ENCODE measurements around the gene POPDC2. TPM values are rescaled to one million over a fixed set of nuclear protein-coding genes. Genes with fewer than 3 reads are reported as not detected.
A peak's percentile ranks its signal among the peaks of the same experiment; 100 is the strongest.

Gene POPDC2
- total and polyA plus RNA-seq, 10 of the 15 experiments (the other 5 are each of a cell fraction or from before 2014, with no cell fraction given) = 1.8 to 12.7 (median 3.5) TPM

- TF ChIP-seq SREBF2 (IDR thresholded peaks at IDR 0.05; ENCODE audit: low read length) = no peak
- TF ChIP-seq, protein P1, sequence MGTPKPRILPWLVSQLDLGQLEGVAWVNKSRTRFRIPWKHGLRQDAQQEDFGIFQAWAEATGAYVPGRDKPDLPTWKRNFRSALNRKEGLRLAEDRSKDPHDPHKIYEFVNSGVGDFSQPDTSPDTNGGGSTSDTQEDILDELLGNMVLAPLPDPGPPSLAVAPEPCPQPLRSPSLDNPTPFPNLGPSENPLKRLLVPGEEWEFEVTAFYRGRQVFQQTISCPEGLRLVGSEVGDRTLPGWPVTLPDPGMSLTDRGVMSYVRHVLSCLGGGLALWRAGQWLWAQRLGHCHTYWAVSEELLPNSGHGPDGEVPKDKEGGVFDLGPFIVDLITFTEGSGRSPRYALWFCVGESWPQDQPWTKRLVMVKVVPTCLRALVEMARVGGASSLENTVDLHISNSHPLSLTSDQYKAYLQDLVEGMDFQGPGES (IDR thresholded peaks at IDR 0.05) = no peak
- no peak for TF ChIP-seq EZH2 (IDR thresholded peaks at IDR 0.05; ENCODE audit: borderline replicate concordance, control insufficient read depth, low read depth, low read length)
- TF ChIP-seq PRDM15 (CRISPR knock-in tag; IDR thresholded peaks at IDR 0.05) = no peak
- TF ChIP-seq ESRRA (IDR thresholded peaks at IDR 0.05; ENCODE audit: low read length) = no peak
- no peak for TF ChIP-seq CEBPB (IDR thresholded peaks at IDR 0.05; ENCODE audit: borderline replicate concordance in 1 of 2, low read depth in 2 of 2, low read length in 2 of 2)
- TF ChIP-seq EED (IDR thresholded peaks at IDR 0.05; ENCODE audit: low read depth) = peak; percentile 74
- TF ChIP-seq, protein P2, sequence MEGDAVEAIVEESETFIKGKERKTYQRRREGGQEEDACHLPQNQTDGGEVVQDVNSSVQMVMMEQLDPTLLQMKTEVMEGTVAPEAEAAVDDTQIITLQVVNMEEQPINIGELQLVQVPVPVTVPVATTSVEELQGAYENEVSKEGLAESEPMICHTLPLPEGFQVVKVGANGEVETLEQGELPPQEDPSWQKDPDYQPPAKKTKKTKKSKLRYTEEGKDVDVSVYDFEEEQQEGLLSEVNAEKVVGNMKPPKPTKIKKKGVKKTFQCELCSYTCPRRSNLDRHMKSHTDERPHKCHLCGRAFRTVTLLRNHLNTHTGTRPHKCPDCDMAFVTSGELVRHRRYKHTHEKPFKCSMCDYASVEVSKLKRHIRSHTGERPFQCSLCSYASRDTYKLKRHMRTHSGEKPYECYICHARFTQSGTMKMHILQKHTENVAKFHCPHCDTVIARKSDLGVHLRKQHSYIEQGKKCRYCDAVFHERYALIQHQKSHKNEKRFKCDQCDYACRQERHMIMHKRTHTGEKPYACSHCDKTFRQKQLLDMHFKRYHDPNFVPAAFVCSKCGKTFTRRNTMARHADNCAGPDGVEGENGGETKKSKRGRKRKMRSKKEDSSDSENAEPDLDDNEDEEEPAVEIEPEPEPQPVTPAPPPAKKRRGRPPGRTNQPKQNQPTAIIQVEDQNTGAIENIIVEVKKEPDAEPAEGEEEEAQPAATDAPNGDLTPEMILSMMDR (IDR thresholded peaks at IDR 0.05 in 2 of 3, conservative IDR thresholded peaks at IDR 0.05 in 1 of 3; ENCODE audit: control insufficient read depth in 2 of 3, extremely low read depth in 1 of 3, insufficient read depth in 1 of 3, low read depth in 3 of 3, low read length in 3 of 3) = no peak
- no peak for TF ChIP-seq NRF1 (conservative IDR thresholded peaks at IDR 0.05; ENCODE audit: low read depth, low read length)
- TF ChIP-seq WRNIP1 (IDR thresholded peaks at IDR 0.05; ENCODE audit: borderline replicate concordance, low read depth, low read length) = 0 out of 2 replicates have a peak, but pooled peaks have one; percentile 30
- no peak for TF ChIP-seq MAX (IDR thresholded peaks at IDR 0.05; ENCODE audit: low read depth, low read length)
- TF ChIP-seq STAT3 (IDR thresholded peaks at IDR 0.05; ENCODE audit: low read depth, low read length) = no peak
- TF ChIP-seq, protein P3, sequence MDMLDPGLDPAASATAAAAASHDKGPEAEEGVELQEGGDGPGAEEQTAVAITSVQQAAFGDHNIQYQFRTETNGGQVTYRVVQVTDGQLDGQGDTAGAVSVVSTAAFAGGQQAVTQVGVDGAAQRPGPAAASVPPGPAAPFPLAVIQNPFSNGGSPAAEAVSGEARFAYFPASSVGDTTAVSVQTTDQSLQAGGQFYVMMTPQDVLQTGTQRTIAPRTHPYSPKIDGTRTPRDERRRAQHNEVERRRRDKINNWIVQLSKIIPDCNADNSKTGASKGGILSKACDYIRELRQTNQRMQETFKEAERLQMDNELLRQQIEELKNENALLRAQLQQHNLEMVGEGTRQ (IDR thresholded peaks at IDR 0.05; ENCODE audit: borderline replicate concordance, low read depth, low read length) = no peak
- TF ChIP-seq ZNF622 (IDR thresholded peaks at IDR 0.05) = no peak
- TF ChIP-seq, protein P4, sequence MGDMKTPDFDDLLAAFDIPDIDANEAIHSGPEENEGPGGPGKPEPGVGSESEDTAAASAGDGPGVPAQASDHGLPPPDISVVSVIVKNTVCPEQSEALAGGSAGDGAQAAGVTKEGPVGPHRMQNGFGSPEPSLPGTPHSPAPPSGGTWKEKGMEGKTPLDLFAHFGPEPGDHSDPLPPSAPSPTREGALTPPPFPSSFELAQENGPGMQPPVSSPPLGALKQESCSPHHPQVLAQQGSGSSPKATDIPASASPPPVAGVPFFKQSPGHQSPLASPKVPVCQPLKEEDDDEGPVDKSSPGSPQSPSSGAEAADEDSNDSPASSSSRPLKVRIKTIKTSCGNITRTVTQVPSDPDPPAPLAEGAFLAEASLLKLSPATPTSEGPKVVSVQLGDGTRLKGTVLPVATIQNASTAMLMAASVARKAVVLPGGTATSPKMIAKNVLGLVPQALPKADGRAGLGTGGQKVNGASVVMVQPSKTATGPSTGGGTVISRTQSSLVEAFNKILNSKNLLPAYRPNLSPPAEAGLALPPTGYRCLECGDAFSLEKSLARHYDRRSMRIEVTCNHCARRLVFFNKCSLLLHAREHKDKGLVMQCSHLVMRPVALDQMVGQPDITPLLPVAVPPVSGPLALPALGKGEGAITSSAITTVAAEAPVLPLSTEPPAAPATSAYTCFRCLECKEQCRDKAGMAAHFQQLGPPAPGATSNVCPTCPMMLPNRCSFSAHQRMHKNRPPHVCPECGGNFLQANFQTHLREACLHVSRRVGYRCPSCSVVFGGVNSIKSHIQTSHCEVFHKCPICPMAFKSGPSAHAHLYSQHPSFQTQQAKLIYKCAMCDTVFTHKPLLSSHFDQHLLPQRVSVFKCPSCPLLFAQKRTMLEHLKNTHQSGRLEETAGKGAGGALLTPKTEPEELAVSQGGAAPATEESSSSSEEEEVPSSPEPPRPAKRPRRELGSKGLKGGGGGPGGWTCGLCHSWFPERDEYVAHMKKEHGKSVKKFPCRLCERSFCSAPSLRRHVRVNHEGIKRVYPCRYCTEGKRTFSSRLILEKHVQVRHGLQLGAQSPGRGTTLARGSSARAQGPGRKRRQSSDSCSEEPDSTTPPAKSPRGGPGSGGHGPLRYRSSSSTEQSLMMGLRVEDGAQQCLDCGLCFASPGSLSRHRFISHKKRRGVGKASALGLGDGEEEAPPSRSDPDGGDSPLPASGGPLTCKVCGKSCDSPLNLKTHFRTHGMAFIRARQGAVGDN (IDR thresholded peaks at IDR 0.05) = peak; percentile 26
- no peak for TF ChIP-seq CBX5 (IDR thresholded peaks at IDR 0.05; ENCODE audit: low read depth)
Observed at GRCh38 chr3:119598410-119599098, 61.8 kb downstream of the POPDC2 start (continued).
